ENCODE results near the gene KIF4A. TPM values are rescaled to one million over a fixed set of nuclear protein-coding genes. Genes with fewer than 3 reads are reported as not detected.

Gene KIF4A
- total and polyA plus RNA-seq, 10 of the 15 experiments (the other 5 are each of a cell fraction or from before 2014, with no cell fraction given) = 10.8 to 28.8 (median 22.5) TPM

DNA sequence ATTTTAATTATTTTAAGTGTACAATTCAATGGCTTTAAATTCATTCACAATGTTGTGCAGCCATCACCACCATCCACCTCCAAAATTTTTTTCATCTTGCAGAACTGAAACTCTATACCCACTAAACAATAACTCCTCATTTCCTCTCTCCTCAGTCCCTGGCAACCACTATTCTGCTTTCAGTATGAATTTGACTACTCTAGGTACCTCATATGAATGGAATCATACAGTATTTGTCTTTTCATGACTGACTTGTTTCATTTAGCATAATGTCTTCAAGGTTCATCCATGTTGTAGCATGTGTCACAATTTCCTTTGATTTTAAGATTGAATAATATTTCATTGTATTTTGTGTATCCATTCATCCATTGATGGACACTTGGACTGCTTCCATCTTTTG, 46.9 kb downstream of the KIF4A start (continued):
- TF ChIP-seq ZBTB11 (CRISPR knock-in tag; IDR thresholded peaks at IDR 0.05) (no peak), KAT2A (conservative IDR thresholded peaks at IDR 0.05; ENCODE audit: control insufficient read depth, low read depth, low read length) (no peak), SIN3A (IDR thresholded peaks at IDR 0.05; ENCODE audit: low read depth, low read length) (no peak), ESRRA (IDR thresholded peaks at IDR 0.05; ENCODE audit: low read length) (no peak), POLR2AphosphoS5 (IDR thresholded peaks at IDR 0.05; ENCODE audit: low read length) (no peak), CUX1 (IDR thresholded peaks at IDR 0.05; ENCODE audit: insufficient replicate concordance, low read depth, low read length) (no peak), TCF3 (IDR thresholded peaks at IDR 0.05; ENCODE audit: borderline replicate concordance, insufficient read depth, low read depth, low read length) (no peak), SREBF2 (IDR thresholded peaks at IDR 0.05; ENCODE audit: low read length) (no peak), ZNF384 (IDR thresholded peaks at IDR 0.05; ENCODE audit: borderline replicate concordance, low read depth, low read length) (peak; percentile 36; the same call in 1 of the 2 replicates), ATF3 (IDR thresholded peaks at IDR 0.05; ENCODE audit: borderline replicate concordance, extremely low read depth, low read depth, low read length) (no peak), FOXM1 (IDR thresholded peaks at IDR 0.05; ENCODE audit: low read depth, low read length) (peak; percentile 56; the same call in 1 of the 2 replicates)
- TF ChIP-seq, protein P1, sequence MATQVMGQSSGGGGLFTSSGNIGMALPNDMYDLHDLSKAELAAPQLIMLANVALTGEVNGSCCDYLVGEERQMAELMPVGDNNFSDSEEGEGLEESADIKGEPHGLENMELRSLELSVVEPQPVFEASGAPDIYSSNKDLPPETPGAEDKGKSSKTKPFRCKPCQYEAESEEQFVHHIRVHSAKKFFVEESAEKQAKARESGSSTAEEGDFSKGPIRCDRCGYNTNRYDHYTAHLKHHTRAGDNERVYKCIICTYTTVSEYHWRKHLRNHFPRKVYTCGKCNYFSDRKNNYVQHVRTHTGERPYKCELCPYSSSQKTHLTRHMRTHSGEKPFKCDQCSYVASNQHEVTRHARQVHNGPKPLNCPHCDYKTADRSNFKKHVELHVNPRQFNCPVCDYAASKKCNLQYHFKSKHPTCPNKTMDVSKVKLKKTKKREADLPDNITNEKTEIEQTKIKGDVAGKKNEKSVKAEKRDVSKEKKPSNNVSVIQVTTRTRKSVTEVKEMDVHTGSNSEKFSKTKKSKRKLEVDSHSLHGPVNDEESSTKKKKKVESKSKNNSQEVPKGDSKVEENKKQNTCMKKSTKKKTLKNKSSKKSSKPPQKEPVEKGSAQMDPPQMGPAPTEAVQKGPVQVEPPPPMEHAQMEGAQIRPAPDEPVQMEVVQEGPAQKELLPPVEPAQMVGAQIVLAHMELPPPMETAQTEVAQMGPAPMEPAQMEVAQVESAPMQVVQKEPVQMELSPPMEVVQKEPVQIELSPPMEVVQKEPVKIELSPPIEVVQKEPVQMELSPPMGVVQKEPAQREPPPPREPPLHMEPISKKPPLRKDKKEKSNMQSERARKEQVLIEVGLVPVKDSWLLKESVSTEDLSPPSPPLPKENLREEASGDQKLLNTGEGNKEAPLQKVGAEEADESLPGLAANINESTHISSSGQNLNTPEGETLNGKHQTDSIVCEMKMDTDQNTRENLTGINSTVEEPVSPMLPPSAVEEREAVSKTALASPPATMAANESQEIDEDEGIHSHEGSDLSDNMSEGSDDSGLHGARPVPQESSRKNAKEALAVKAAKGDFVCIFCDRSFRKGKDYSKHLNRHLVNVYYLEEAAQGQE (IDR thresholded peaks at IDR 0.05; ENCODE audit: low read depth, low read length) = no peak

Measured in GM12878 (cell line).